Activated T-cell treated with anti-CD3 and anti-CD28 coated beads for 4 hours (primary cell): ENCODE measurements around the gene MCFD2.

Experiments used
- DNase-seq: peaks from one replicate; pipeline ENCODE4 v3.0.0-alpha.2; 2020

MCFD2 gene

GRCh38 chr2:46915281-46915810 lies at the start of gene MCFD2:
Gene MCFD2, minus strand, starts transcription at chr2:46915806. Its CDS starts 6,635 bp downstream, at chr2:46909171.
- DNase-seq, result peak; percentile 19

DNA sequence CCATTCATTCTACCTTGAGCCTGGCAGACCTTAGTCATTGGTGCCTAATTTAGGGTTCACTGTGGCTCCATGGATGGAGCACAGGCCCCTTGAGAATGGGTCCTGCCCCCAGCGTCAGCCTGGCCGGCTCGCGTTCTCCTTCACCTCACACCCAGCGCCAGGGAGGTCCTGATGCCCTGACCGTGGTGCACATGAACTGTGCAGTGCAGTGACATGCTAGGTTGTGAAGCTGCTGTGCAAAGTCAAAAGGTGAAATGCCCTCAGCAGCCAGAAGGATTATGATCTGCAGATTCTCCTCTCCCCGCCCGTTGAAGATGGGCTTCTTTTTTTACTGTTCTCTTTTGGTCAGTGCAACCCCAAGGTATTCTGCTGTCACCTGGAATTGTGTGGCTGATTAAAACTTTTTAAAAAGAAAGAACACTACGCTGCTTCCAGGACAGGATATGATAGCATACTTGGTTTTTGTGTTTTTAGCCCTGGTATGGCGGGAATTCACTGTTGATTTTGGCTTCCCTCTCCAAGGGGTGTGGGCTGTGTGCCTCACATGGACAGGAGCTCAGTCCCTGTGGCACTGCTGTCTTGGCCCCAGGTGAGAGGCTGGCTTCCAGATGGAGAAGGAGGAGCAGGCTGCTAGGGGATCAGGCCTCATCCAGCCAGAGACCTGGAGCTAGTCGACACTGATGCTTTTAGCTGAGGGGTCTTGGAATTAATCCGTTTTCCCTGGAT lies 49.4 kb upstream of the MCFD2 start:
- DNase-seq, result no peak

GRCh38 chr2:46963941-46964673 lies 48.5 kb upstream of the MCFD2 start:
- no peak for DNase-seq

GRCh38 chr2:46963210-46963609 lies 47.6 kb upstream of the MCFD2 start:
- no peak for DNase-seq

DNA sequence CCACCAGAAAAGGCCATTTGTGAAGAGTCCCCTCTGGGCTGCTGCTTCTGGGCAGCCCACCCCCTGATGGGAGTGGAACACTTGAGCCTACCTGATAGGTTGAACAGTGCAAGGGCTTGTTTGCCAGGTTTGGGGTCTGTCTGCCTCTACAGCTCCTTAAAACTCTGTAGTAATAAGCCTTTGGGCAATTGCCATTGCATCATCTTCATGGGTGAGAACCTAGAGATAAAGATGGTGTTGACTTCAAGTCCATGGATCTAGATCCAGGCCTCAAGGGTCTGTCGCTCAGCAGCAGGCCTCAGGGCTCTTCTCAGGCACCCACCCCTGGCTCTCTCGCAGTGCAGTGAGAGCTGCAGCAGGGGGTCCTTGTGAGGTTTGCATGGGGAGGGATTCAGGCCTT lies 47.1 kb upstream of the MCFD2 start:
- DNase-seq, result no peak

DNA sequence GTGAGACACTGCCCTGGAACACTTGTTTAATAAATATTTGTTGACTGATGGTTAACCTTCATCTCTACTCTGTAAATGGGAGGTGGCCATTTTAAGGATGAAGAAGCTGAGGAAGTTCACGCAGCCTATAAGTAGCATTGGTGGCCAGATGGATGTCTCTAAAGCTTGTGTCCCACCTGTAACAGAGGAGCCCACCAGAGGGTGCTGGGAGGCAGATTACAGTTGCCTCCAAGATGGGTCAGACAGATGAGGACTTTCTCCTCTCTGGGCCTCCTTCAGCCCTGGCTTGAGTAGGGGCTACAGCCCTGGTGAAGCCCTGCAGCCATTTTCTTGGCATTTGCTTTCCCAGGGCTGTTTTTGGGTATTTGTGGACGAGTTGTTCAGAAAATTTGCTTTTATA lies 45.0 kb upstream of the MCFD2 start:
- no peak for DNase-seq

DNA sequence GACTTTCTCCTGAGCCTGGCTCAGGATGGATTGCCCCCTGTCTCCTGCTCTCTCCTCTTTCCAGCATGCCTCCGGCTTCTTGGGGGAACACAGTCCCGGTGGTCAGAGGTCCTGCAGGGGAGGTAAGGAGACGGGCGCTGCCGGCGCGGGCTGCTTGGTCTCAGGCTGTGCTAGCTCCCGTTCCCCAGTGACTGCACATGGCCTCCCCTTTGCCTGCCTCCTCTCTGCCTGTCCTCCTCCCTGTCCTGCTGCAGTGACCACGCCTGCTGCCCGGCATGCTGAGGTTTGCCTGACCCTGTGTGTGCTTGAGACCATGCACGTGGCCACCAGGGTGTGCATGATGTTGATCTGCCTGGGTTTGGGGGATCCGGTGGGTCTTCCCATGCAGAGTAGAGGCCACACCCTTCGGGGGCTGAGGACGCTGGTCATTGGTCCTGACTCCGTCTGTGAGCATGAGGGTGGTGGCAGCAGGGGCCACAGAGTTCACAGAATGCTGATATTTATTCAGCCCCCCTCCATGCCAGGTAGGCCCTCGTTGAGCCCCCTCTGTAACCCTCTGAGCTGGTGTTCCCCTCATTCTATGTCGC lies 42.9 kb upstream of the MCFD2 start:
- DNase-seq, result no peak

GRCh38 chr2:46956981-46957531 lies 41.5 kb upstream of the MCFD2 start:
- no peak for DNase-seq

DNA sequence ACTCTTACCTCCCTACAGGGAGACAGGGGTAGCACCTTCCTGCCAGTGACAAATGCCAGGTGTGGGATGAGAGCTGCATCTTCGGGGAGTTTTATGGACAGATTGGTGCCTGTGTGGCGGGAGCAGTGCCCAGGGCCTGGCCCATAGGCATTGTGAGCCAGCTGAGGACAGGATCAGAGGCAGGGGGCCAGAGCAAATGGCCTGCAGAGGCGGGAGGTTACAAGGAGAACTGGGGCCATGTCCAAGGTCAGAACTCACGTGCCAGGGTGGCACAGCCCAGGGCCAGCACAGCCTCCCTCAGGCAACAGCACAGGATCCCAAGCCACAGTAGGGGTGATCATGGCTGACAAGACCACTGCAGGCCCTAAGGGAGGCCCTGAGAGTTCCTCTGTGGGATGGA lies 40.2 kb upstream of the MCFD2 start:
- no peak for DNase-seq

- no peak for DNase-seq
Measured at GRCh38 chr2:46954951-46955571, 39.5 kb upstream of the MCFD2 start.

DNA sequence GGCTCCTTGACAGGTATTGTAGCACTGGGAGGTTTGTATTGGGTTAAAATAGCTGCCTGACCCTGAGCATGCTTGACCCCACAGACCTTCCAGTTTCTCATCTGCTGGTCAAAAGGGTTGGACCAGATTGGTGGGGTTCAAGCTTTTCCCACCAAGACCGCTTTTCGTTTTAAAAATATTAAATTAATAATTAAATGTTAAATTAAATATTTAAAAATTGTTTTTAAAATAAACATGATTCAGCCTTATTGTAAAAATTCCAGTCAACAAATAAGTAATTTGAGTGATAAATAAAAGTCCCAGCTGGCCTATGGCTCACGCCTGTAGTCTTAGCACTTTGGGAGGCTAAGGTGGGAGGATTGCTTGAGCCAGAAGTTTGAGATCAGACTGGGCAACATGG lies 36.6 kb upstream of the MCFD2 start:
- DNase-seq, result no peak

DNA sequence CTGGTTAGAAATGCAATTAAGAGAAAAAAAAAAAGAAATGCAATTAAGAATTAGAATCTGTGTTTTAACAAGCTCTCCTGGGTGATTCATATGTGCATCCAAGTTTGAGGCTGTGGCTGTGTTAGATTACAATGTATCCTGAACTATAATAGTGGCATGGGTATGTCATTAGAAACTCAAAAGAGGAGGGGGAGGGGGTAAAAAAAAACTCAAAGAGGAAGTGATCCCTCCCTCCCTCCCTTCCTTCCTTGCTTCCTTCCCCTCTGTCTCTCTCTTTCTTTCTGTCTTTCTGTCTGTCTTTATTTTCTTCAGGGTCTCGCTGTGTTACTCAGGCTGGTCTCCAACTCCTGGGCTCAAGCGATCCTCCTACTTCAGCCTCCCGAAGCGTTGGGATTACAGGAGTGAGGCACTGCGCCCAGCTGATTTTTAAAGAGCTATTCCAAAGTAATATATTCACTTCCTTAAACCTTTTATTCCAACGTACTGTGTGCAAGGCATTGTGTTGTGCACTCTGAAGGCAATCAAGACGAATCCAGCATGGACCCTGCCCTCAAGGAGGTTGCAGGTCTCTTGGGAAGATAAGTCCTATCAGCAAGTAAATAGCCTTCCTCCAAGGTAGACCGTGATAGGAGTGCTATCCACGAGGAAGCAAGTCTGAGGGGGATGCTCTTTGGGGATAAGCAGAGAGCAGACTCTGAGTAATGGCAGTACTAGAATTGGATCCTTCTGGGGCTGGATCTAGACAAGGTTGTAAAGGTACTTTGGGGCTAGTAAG lies 35.9 kb upstream of the MCFD2 start:
- no peak for DNase-seq

GRCh38 chr2:46950314-46950713 lies 34.7 kb upstream of the MCFD2 start:
- no peak for DNase-seq

GRCh38 chr2:46947841-46948240 lies 32.2 kb upstream of the MCFD2 start:
- no peak for DNase-seq

DNA sequence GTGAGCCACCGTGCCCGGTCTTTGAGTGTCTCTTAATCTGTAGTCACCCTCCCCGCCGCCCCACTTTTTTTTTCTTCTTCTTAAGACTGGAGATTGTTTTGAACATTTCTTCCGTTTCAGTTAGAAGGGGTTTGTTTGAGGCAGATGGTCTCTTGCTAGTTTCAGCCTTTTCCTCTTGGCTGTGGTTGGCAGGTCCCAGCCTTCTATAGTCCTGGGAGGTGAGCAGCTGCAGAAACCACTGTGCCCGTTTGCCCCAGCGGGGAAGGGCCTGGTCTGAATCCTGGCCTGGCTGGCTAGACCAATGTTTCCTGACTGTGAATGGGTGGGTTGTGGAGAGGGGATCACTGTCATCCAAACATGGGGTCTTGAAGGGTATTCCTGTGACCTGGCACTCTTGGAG lies 30.1 kb upstream of the MCFD2 start:
- DNase-seq, result no peak

DNA sequence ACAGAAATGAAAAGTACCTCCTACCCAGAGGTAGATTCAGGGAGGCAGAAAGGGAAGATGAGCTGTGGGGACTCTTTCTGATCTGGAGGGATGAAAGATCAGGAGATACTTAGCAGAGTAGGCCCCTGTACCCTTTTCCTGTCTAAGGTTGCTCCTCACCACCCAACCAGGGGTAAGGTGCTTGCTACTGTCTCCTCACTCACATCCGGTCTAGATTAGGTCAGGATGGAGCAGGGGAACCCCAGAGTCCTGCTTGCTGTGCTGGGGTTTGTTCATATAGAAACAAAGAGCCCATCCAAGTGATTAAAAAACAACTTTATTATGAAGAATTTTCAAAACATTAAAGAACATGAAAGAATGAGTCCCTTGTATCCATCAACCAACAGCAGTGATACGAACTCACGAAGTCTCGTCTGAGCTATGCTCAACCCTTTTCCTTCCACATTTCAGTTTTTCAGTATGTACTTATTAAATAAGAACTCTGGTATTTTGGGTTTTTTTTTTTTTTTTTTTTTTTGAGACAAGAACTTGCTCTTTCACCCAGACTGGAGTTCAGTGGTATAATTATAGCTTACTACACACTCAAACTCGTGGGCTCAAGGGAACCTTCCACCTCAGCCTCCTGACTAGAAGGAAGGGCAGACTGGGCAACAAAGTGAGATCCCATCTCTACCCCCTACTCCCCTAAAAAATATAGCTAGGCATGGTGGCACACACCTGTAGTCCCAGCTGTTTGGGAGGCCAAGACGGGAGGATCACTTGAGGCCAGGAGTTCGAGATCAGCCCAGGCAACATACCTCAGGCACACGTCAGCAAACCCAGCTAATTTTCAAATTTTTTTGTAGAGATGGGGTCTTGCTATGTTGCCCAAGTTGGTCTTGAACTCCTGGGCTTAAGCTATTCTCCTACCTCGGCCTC lies 28.5 kb upstream of the MCFD2 start:
- DNase-seq, result peak; percentile 27

- no peak for DNase-seq
Measured at GRCh38 chr2:46942891-46943626, 27.5 kb upstream of the MCFD2 start.

DNA sequence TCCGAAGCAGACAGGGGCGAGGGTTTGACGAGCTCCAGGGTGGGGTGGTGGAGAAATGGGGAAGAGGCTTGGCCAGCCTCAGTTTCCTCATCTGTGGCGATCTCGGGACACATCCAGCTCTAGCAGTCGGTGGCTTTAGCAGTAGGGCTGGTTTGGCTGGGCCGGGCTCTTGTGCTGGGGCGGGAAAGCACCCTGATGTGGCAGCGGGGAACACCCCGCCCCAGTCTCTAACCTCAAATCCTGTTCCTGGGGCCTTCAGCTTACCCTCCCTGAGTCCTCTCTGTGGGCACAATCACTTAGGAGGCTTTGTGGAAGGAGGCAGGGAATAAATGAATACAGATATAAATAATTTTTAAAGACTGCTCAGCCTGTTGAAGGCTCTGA lies 26.5 kb upstream of the MCFD2 start:
- peak; percentile 48 for DNase-seq

DNA sequence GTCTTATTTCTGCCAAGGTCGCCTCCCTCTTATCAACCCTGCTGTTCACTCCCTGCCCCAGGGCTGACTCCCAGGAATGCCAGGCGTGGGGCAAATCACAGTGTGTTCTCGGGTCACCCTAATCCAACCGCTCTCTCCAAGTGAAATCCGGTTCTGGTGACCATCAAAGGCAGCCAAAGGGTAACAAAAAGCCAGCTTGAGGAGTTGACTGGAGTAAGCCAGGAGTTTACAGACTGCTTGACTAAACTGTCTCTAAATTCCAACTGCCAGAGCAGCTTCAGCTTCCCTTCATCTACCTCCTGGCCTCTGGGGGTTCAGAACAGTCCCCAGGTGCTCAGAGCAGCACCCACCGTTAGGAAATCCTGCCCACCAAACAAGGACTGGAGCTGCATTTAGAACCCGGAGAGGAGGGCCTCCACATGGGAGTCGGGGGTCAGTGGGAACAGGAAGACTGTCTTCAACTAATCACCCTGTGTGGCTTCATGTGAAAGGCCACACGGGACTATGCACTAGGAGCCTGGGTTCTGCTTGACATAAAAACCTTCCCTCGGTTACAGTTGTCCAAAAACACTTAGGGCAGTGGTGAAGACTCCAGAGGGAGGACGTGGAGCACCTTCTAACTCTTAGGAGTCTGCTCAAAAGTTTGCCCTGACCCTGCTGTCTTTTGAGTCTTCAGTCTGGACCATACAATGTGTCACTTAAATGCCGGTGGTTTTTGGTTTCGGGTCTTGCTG lies 24.2 kb upstream of the MCFD2 start:
- DNase-seq, result no peak

DNA sequence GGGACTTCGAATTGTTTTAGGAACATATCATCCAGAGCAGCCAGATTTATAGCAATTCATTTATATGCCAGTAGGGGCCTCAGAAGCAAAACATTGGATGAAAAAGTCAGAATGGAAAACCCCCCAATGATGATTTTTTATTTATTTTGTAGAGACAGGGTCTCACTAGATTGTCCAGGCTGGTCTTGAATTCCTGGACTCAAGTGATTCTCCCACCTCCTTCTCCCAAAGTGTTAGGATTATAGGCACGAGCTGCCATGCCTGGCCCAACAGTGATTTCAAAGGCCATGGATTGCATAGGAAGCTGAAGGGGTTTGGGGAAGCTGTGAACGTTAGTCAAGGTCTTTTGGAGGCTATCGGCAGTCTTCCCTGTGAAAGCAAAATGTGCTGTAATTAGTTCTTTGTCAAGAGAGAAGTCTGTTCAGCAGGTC lies 21.9 kb upstream of the MCFD2 start:
- no peak for DNase-seq
